GM12865 (cell line): Measurements from ENCODE around the gene PLEKHG7.

Experiments
- DNase-seq: peaks from one replicate; pipeline ENCODE4 v3.0.0; 2010; ENCODE audit warnings: low read depth
- H3K4me3 ChIP-seq: 2 replicates; pipeline ENCODE4 v1.5.1; 2011; ENCODE audit warnings: mild to moderate bottlenecking, low read depth, low read length, control low read depth
- TF ChIP-seq, protein P1 (sequence below): IDR thresholded peaks from 2 replicates; pipeline ENCODE4 v1.5.1; 2011; ENCODE audit warnings: low read length, control low read depth, low read depth, inconsistent platforms; ENCODE audit not compliant: insufficient read depth; ENCODE audit errors: missing control alignments

The PLEKHG7 gene

GRCh38 chr12:92733181-92733580 is 30.4 kb downstream of the PLEKHG7 start:
- no peak overlapping the region for H3K4me3 ChIP-seq
- DNase-seq = no peak
- TF ChIP-seq, protein P1, sequence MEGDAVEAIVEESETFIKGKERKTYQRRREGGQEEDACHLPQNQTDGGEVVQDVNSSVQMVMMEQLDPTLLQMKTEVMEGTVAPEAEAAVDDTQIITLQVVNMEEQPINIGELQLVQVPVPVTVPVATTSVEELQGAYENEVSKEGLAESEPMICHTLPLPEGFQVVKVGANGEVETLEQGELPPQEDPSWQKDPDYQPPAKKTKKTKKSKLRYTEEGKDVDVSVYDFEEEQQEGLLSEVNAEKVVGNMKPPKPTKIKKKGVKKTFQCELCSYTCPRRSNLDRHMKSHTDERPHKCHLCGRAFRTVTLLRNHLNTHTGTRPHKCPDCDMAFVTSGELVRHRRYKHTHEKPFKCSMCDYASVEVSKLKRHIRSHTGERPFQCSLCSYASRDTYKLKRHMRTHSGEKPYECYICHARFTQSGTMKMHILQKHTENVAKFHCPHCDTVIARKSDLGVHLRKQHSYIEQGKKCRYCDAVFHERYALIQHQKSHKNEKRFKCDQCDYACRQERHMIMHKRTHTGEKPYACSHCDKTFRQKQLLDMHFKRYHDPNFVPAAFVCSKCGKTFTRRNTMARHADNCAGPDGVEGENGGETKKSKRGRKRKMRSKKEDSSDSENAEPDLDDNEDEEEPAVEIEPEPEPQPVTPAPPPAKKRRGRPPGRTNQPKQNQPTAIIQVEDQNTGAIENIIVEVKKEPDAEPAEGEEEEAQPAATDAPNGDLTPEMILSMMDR = no peak

DNA sequence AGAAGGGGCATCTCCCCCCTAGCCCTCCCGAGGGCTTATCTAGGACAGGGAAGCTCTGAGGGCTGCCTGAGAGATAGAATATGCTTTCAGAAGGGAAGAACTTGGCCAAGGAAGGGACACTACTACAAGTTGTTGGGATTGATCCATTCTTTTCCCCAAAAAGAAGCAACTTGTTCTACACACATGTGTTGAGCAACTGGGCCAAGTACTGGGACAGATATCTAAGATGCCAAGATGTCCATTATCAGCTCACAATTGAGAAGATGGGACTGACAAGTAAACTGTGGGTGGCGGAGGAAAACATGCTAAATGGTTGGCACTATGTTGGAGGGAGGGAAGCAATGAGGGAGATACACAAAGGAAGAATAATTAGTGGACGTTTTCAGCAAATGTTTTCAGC is 30.9 kb downstream of the PLEKHG7 start:
- no peak overlapping the region for H3K4me3 ChIP-seq
- TF ChIP-seq, protein P1 = no peak
- DNase-seq = no peak

DNA sequence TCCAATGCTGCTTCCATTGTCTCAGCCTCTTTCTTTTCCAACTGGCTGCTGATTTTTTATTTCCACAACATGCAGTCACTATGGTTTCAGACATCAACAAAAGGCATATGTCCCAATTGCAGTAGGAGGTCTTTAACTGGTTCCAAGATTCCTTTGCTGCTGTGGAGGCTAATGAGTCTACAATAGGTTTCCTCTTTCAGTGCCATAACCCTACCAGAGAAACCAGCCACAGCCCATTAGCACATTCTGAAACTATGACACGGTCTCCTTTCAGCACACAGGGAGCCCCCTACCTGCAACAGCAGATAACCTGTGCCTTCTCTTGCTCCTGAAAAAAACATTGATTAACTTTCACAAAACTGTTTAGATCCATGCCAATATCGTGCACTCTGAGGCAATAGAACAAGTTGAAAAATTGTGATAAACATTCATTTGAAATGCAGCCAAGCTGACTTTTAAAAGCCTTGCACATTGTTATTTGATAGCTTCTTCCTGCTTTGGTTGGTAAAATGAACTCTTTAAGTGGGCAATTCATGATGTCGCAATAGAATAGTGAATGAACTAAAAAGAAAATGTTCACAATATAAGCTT is 32.4 kb downstream of the PLEKHG7 start:
- H3K4me3 ChIP-seq = no peak overlapping the region
- DNase-seq = no peak

DNA sequence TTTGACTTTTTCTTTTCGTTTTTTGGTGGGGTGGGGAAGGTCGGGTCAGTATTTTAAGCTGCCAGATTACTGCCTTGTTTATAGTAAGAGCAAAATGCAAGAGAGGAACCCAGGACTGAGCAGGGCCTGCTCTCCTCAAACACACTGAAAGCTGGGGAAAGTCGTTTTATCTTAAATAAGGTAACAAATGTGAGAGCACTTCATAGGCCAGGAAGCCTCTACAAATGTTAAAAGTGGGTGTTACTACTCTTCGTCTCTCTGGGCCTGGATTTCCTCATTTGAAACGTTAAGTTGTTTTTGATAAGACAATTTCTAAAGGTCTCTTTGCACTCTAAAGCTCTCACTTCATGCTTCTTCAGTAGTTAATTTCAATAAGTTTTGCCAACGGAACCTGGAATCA is 33.8 kb downstream of the PLEKHG7 start:
- H3K4me3 ChIP-seq = no peak overlapping the region
- TF ChIP-seq, protein P1 = no peak
- no peak for DNase-seq

More for the DNA sequence above, 32.4 kb downstream of the PLEKHG7 start:
- TF ChIP-seq, protein P1 = no peak

DNA sequence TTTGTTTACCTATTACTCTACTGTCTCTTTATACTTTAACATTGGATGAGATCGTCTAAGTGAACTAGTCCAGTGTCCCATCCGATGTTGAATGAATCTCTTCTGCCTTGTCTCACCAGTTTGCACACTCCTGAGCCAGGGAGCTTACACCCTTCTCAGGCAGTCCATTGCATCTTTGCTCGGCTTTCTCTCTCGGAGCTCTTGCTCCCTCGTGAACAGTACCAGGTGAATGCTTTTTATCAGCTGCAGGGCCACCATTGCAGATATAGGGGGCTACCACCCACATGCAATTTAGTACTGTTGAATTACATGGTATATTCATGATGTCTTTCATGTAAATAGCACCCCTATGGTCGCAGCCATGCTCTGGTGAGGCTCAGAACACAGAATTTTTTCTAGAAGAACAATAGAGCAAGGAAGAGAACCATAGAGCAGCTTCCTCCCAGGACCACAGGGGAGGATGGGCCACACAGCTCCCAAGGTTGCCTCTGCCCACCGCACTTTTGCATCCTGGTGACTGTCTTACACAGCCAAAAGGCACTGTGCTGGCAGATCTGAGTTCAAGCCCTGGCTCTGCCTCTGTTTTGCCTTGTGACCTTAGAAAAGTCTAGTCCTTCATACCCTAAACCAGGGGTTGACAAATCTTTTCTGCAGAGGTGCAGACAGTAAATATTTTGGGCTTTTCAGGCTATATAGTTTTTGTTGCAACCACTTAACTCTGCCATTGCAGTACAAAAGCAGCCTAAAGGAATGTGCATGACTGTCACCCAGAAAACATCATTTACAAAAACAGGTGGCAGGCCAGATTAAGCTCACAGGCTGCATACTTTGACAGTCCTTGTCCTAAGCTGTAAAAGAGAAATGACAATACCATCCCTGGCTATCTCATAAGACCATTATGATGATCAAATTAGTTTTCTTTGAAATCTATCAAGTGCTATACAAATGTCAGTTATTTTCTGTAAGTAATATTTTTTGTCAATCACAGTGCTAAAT is 35.4 kb downstream of the PLEKHG7 start:
- no peak for DNase-seq
- H3K4me3 ChIP-seq = no peak overlapping the region
- TF ChIP-seq, protein P1 = no peak

- no peak overlapping the region for H3K4me3 ChIP-seq
- TF ChIP-seq, protein P1 = no peak
- DNase-seq = no peak
Measured at GRCh38 chr12:92739113-92739512, 36.3 kb downstream of the PLEKHG7 start.
